NOMO-1 treated with dmso at 0.1 percent for 144 hours (cell line): ENCODE results near the gene POU4F3.

Experiments
- DNase-seq: peaks from one replicate; lab custom pipeline; 2025; ENCODE audit not compliant: unreplicated experiment; lab: John Stamatoyannopoulos, UW

POU4F3 gene

GRCh38 chr5:146390469-146390868 lies 51.8 kb downstream of the POU4F3 start:
- DNase-seq: no peak
